GM11168 (cell line): Measurements from ENCODE around the gene GRID1.
"Not testable (repeated sequence)": the region's sequence is repeated elsewhere in the genome, so short reads cannot be mapped to it uniquely, and the experiment has no call there.

Experiments used
- in situ Hi-C: fragments of 300-500 bp; cut with MboI; formaldehyde crosslinking; loops from one replicate; pipeline ENCODE4 v1.12.0; 2022; ENCODE audit warnings: low sequenced_read_pairs; ENCODE audit not compliant: unreplicated experiment

Gene GRID1

GRCh38 chr10:85997544-85997943, 369.1 kb downstream of the GRID1 start:
- in situ Hi-C loops, result no loop called here

GRCh38 chr10:85995791-85996190, 370.8 kb downstream of the GRID1 start:
- in situ Hi-C loops, result no loop called here

GRCh38 chr10:85993840-85994507, 372.6 kb downstream of the GRID1 start:
- in situ Hi-C loops, result no loop called here

- in situ Hi-C loops, result no loop called here
Measured at GRCh38 chr10:85993140-85993539, 373.5 kb downstream of the GRID1 start.

GRCh38 chr10:85992324-85992723, 374.3 kb downstream of the GRID1 start:
- in situ Hi-C loops, result no loop called here

GRCh38 chr10:85986777-85987176, 379.8 kb downstream of the GRID1 start:
- in situ Hi-C loops, result no loop called here

- in situ Hi-C loops, result no loop called here
Measured at GRCh38 chr10:85983051-85983450, 383.5 kb downstream of the GRID1 start.

- in situ Hi-C loops, result no loop called here
Measured at GRCh38 chr10:85979598-85979997, 387.0 kb downstream of the GRID1 start.

DNA sequence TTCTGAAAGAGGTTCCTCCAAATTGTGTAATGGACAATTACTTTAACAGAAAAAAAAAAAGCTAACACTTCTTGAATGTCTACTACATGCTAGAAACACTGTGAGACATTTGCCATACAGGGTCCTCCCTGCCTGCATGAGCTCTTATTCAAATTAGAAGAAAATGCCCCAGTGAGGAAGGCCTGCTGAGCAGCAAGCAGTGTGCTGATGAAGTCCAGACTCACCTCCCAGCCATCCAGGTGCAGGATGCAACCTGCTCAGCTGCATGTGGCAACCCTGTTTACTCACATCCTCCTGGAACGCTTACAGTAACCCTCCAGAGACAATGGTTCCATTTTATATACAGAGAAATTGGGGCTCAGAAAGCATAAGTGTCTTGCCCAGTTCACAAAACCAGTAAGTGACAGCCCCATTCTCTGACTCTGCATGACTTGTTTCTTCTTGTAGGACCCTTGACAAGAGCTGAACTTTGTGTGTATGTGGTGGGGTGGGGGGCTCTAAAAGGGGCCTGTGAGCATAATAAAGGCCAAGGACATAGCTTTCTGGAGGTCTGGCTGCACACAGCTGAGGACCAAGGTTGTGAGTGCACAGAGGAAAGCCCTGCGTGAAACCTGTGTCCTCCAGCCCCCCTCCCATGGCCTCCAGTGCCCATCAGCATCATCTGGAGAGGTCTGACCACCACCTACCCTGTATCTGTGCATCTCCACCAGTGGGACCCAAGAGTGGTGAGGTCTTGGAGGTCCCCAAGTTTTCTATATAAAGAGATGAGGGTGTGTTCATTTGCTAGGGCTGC, 387.8 kb downstream of the GRID1 start:
- in situ Hi-C loops, result no loop called here

- in situ Hi-C loops, result no loop called here
Measured at GRCh38 chr10:85977642-85978041, 389.0 kb downstream of the GRID1 start.

GRCh38 chr10:85976267-85976793, 390.3 kb downstream of the GRID1 start:
- in situ Hi-C loops, result no loop called here

- in situ Hi-C loops, result no loop called here
Measured at GRCh38 chr10:85971494-85971893, 395.1 kb downstream of the GRID1 start.

GRCh38 chr10:85967594-85967993, 399.0 kb downstream of the GRID1 start:
- in situ Hi-C loops, result no loop called here

- in situ Hi-C loops, result no loop called here
Measured at GRCh38 chr10:85961479-85962067, 405.0 kb downstream of the GRID1 start.

GRCh38 chr10:85961073-85961472, 405.5 kb downstream of the GRID1 start:
- in situ Hi-C loops, result no loop called here

- in situ Hi-C loops, result no loop called here
Measured at GRCh38 chr10:85959239-85959638, 407.4 kb downstream of the GRID1 start.

- in situ Hi-C loops, result no loop called here
Measured at GRCh38 chr10:85950921-85951320, 415.7 kb downstream of the GRID1 start.

GRCh38 chr10:85946713-85947326, 419.8 kb downstream of the GRID1 start:
- in situ Hi-C loops, result no loop called here

- in situ Hi-C loops, result no loop called here
Measured at GRCh38 chr10:85936161-85936560, 430.4 kb downstream of the GRID1 start.

DNA sequence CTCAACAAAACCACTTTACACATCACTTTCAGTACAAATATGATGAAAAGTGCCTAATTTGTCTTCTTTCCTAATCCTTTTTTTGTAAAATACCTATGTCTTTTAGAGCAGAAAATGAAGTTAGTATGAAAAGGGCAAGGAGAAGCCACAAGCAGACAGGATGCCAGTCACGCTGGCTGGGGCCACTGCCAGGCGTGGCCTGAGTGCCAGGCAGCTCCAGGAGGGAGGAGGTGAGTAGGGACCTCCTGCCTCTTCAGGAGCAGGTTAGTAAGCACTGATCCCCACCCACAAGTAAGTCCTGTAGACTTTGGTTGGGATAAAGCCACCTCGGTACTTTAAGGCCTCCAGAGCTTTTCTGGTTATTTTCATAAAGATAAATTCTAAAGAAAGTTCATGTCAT, 432.0 kb downstream of the GRID1 start:
- in situ Hi-C loops, result no loop called here

- in situ Hi-C loops, result not testable (repeated sequence)
Measured at GRCh38 chr10:85929993-85930392, 436.6 kb downstream of the GRID1 start.
